Measurements from ENCODE around the gene SMURF2.
A peak's percentile ranks its signal among the peaks of the same experiment; 100 is the strongest.
"Not testable (repeated sequence)": the region's sequence is repeated elsewhere in the genome, so short reads cannot be mapped to it uniquely, and the experiment has no call there.

SMURF2 gene

GRCh38 chr17:64664299-64664981 lies 2.3 kb upstream of the SMURF2 start:
- peak; percentile 50 for DNase-seq (ENCODE audit: low read depth)

DNA sequence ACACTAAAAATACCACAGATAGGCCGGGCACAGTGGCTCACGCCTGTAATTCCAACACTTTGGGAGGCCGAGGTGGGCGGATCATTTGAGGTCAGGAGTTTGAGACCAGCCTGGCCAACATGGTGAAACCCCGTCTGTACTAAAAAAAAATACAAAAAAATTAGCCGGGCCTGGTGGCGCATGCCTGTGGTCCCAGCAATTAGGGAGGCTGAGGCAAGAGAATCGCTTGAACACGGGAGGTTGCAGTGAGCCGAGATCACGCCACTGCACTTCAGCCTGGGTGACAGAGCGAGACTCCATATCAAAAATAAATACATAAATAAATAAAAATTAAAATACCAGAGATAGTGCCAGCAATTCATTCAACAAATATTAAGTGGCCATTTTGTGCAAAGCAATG lies 1.7 kb upstream of the SMURF2 start:
- not testable (repeated sequence) for DNase-seq (ENCODE audit: low read depth)

DNA sequence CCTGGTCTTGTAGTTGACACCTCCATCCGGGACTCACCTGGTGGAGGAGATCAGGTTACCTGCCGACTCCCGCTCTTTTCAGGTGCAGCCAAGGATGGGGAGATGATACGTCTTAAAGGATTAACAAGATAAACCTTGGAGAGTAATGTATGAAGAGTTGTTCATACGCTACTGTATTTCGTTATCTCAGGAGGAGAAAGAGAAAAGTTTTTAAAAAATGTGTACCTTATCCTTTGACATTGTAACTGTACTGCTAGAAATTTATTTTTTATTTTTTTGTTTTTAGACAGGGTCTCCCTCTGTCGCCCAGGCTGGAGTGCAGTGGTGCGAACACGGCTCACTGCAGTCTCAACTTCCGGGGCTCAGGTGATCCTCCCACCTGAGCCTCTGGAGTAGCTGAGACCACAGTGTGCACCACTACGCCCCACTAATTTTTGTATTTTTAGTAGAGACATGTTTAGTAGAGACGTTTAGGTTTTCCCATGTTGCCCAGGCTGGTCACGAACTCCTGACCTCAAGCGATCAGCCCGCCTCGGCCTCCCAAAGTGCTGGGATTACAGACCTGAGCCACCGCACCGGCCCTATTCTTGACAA lies 764 bp upstream of the SMURF2 start:
- DNase-seq (ENCODE audit: low read depth), result no peak

- no peak for DNase-seq (ENCODE audit: low read depth)
Measured at GRCh38 chr17:64661726-64661975, 456 bp downstream of the SMURF2 start.

DNA sequence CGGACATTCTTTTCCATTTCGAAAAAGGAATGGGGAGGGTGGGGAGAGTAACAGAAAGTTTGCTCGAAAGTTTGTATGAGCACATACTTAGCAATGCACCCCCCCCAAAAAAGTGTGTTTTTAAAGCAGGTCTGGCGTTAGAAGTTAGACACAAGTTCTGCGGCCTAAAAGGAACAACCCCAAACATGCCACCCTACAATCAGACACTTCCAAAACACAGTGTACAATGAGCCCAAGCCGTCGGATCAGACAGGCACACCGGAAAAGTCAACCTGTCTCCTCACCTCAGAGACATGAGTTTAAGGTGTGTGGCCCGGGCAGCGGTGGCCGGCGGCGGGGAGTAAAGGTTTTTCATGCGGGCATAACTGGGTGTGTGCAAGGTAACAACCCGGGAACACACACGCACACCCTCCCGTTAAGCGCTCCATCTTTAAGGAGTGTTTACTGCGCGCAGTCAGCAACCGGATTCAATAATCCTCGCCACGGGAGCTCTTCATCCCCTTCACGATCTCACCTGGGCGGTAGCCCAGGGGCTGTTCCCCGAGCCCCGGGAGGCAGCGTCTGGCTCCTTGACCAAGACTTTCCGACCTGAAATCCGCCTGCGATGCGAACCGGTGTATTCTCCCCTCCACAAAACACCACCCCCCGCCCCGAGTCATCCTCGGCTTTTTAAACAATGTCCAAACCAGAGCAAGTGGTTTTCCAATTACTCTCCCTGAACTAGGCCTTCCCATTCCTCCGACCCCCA lies 955 bp downstream of the SMURF2 start:
- not testable (repeated sequence) for DNase-seq (ENCODE audit: low read depth)

GRCh38 chr17:64660195-64660977 lies 1.7 kb downstream of the SMURF2 start:
- peak; percentile 24 for DNase-seq (ENCODE audit: low read depth)

DNA sequence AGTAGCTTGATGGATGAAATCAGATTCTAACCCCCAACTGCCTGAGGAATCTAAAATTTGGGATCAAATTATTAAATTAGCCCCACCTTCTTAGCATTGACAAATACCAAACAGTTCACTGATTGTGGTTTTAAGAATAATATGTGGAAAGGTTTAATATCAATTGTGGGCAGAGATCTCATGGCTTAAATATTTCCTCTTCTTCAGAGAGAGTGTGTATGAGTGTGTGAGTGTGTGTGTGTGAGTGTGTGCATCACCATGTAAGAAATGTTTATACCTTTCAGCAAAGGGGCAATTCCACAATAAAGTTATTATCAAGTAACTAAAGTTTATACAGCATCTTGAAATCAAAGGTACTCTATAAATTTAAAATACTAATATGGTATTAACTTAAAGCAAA lies 3.2 kb downstream of the SMURF2 start:
- DNase-seq (ENCODE audit: low read depth), result peak; percentile 81

DNA sequence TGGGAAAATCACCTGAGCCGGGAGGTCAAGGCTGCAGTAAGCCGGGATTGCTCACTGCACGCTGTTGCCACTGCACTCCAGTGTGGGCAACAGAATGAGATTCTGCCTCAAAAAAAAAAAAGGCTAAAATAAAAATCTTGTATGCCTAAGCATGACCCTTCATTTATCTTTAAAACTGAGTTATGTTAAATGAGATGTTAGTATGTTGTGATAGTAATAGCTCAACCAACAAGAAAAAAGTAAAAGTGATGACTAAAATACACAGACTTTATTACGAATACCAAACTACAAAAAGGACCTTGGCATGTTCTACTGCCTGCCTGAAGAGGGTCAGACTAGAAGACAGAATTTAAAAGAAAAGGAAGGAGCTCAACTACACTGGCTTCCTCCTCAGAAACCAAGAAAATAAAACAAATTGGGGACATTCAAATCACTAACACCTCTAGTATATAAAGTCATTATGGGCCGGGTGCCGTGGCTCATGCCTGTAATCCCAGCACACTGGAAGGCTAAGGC lies 4.4 kb downstream of the SMURF2 start:
- DNase-seq (ENCODE audit: low read depth), result no peak

- DNase-seq (ENCODE audit: low read depth), result no peak
Measured at GRCh38 chr17:64655704-64656103, 6.4 kb downstream of the SMURF2 start.

DNA sequence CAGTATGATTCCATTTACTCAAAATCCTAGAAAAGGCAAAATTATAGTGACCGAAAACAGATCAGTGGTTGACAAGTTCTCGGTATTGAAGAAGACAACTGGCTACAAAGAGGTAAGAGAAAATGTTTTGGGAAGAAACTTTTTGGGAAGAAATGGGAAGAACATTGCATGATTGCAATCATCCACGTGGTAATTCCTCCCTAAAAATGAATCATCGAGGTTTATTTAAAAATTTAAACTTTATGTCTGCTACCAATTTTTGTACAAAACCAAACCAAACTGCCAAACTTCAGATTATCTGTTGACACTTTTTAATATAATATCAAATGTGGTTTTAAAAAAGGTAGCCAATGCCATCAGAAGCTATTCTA lies 8.1 kb downstream of the SMURF2 start:
- no peak for DNase-seq (ENCODE audit: low read depth)

- peak; percentile 48 for DNase-seq (ENCODE audit: low read depth)
Measured at GRCh38 chr17:64653325-64653984, 8.7 kb downstream of the SMURF2 start.

DNA sequence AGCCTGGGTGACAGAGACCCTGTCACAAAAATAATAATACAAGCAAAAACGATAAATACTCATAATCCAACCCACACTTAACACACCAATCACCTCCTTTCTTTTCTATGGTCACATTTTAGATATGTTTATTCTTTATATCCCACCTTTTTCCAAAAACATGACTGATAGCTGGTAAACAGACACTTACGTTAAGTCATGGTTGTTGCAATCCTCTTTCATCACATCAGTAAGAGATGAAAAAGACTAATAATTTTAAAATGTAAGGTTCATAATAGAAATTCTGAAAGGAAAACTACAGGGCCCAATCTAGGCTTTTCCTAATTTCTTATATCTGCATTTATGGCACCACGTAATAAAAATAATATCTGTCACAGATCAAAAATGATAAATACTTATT lies 10.2 kb downstream of the SMURF2 start:
- DNase-seq (ENCODE audit: low read depth), result peak; percentile 29

- no peak for DNase-seq (ENCODE audit: low read depth)
Measured at GRCh38 chr17:64648234-64648633, 13.9 kb downstream of the SMURF2 start.

- DNase-seq (ENCODE audit: low read depth), result no peak
Measured at GRCh38 chr17:64647817-64648216, 14.3 kb downstream of the SMURF2 start.

- DNase-seq (ENCODE audit: low read depth), result no peak
Measured at GRCh38 chr17:64639516-64639915, 22.6 kb downstream of the SMURF2 start.

DNA sequence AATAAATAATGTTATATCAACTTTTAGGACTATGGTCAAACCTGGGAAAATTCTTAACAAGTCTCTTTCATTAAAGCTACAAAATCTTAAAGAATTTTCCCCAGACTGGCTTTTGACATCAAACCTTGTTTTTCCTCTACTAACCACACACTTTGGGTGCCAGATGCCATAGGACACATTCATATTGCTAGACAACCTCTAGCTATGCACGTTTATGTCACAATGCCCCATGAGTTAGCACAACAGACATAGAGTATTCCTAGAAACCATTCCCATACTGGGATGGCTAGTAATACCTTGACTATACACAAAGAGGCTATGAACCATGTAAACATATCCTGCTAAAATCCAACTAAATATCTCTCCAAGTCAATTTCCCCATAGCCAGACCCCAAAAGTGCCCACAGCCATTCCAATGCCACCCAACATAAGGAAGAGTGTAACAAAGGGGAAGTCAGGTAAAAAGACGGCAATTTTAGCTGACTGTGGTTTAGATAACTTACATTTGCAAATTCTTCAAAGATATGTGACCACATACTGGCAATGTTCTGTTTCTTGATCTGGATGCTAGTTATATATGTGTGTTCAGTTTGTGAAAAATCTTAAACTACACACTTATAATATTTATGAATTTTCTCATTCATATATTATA lies 23.4 kb downstream of the SMURF2 start:
- peak; percentile 61 for DNase-seq (ENCODE audit: low read depth)

DNA sequence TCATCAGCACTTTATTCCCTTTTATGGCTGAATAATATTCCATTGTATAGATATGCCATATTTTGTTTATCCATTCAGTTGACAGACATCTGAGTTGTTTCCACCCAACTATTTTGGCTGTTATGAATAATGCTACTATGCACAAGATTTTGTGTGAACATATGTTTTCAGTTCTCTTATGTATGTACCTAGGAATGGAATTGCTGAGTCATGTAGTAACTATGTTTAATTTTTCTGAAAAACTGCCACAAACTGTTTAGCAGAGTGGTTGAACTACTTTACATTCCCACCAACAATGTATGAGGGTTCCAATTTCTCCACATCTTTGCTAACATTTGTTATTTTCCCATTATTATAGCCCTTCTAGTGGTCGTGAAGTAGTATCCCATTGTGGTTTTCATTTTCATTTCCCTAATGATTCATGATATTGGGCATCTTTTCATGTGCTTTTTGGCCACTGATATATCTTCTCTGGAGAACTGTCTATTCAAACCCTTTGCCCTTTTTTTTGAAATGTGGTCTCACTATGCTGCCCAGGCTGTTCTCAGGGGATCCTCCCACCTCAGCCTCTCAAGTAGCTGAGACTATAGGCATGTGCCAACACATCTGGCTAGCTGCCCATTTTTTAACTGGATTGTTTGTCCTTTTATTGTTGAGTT lies 26.3 kb downstream of the SMURF2 start:
- DNase-seq (ENCODE audit: low read depth), result peak; percentile 67

GRCh38 chr17:64634218-64634617 lies 27.9 kb downstream of the SMURF2 start:
- DNase-seq (ENCODE audit: low read depth), result no peak

- no peak for DNase-seq (ENCODE audit: low read depth)
Measured at GRCh38 chr17:64632606-64633005, 29.5 kb downstream of the SMURF2 start.

DNA sequence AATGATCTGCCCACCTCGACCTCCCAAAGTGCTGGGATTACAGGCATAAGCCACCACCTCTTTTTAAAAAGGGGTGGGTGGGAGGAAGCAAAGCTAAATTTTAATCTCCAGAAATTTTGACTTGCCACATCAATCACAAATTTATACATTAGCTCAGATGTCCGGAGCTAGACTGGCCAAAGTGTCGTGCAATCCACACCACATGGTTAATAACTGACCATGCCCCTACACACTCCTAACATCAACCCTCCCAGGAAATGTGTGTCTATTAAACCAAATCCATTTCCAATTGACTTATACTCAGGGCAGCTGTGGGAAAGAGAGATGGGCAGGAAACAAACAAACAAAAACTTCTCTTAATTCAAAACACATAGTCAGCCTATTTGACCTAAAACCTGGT lies 29.9 kb downstream of the SMURF2 start:
- no peak for DNase-seq (ENCODE audit: low read depth)

All from amniotic epithelial cell (primary cell).